Measurements from ENCODE around the gene SRD5A2.

The SRD5A2 gene, protein sequence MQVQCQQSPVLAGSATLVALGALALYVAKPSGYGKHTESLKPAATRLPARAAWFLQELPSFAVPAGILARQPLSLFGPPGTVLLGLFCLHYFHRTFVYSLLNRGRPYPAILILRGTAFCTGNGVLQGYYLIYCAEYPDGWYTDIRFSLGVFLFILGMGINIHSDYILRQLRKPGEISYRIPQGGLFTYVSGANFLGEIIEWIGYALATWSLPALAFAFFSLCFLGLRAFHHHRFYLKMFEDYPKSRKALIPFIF

GRCh38 chr2:31580321-31581117, at the start of gene SRD5A2:
SRD5A2 (minus strand) TSS chr2:31580938; CDS start chr2:31580900, 38 bp downstream.
- TF ChIP-seq, protein P1, sequence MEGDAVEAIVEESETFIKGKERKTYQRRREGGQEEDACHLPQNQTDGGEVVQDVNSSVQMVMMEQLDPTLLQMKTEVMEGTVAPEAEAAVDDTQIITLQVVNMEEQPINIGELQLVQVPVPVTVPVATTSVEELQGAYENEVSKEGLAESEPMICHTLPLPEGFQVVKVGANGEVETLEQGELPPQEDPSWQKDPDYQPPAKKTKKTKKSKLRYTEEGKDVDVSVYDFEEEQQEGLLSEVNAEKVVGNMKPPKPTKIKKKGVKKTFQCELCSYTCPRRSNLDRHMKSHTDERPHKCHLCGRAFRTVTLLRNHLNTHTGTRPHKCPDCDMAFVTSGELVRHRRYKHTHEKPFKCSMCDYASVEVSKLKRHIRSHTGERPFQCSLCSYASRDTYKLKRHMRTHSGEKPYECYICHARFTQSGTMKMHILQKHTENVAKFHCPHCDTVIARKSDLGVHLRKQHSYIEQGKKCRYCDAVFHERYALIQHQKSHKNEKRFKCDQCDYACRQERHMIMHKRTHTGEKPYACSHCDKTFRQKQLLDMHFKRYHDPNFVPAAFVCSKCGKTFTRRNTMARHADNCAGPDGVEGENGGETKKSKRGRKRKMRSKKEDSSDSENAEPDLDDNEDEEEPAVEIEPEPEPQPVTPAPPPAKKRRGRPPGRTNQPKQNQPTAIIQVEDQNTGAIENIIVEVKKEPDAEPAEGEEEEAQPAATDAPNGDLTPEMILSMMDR (IDR thresholded peaks at IDR 0.05; ENCODE audit: control extremely low read depth, extremely low read depth, low read depth, missing control alignments), result no peak
- ChIA-PET CTCF (no interaction called here), POLR2A (no interaction called here)
- DNase-seq (ENCODE audit: extremely low spot score), result no peak

- CTCF ChIA-PET, result no interaction called here
- POLR2A ChIA-PET, result no interaction called here
- DNase-seq (ENCODE audit: extremely low spot score), result no peak
- TF ChIP-seq, protein P1 (IDR thresholded peaks at IDR 0.05; ENCODE audit: control extremely low read depth, extremely low read depth, low read depth, missing control alignments), result no peak
Measured at GRCh38 chr2:31606509-31606908, 25.8 kb upstream of the SRD5A2 start.

- no peak for DNase-seq (ENCODE audit: extremely low spot score)
- CTCF ChIA-PET, result interaction anchor here (1.4 kb wide), 1 partner anchor 10 kb away, joined by 3 read pairs; no protein-coding TSS in a partner anchor
- POLR2A ChIA-PET, result no interaction called here
- TF ChIP-seq, protein P1 (IDR thresholded peaks at IDR 0.05; ENCODE audit: control extremely low read depth, extremely low read depth, low read depth, missing control alignments), result no peak
Measured at GRCh38 chr2:31598694-31599093, 18.0 kb upstream of the SRD5A2 start.

DNA sequence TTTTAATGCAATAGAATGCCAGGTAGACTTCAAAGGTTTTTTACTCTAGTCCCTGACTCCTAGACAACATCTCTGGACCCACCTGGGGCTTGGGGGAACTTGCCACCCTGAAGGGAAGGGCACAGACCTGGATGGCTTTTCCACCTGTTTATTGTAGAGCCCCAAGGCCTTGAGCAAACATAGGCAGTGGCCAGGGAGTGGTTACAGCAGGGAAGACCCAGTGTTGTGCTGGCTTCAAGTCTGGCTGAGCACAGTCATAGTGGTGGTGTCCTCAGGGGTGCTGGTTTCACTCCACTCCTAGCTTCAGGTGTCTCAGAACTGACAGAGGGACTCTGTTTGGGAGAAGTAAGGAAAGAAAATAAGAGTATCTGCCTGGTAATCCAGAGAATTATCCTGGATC, 5.5 kb upstream of the SRD5A2 start:
- CTCF ChIA-PET, result no interaction called here
- TF ChIP-seq, protein P1 (IDR thresholded peaks at IDR 0.05; ENCODE audit: control extremely low read depth, extremely low read depth, low read depth, missing control alignments), result no peak
- POLR2A ChIA-PET, result no interaction called here
- no peak for DNase-seq (ENCODE audit: extremely low spot score)

DNA sequence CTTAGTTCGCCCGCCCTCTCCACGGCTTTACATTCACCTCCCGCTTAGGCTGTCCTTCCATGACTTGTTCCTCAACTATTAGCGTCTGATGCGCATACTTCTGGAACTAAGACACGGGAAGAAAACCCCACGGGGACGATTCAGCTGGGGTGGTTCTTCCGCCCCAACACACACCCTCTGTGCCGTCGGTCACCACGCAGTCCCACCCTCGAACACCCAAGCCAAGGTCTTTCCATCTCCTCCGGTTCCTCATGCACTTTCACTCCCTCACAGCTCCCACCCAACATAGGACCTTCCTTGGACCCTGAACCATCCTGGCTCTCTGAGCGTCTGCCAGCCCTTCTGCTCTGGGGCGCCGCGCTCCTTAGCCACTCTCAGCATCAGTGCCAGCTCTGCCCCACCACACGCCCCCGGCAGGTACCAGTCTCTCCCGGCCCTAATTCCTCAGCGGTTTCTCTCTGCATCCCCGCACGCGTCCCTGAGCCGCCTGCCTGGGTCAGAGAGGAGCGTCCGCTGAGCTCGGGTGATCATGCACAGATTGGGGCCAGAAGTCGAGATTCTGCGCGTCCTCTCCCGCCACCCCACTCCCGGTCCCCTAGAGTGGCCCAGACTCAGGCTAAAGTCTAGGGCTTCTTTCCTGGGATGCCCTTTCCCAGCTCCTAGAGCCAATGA, 522 bp upstream of the SRD5A2 start:
- no peak for DNase-seq (ENCODE audit: extremely low spot score)
- ChIA-PET POLR2A (no interaction called here), CTCF (no interaction called here)
- TF ChIP-seq, protein P1 (IDR thresholded peaks at IDR 0.05; ENCODE audit: control extremely low read depth, extremely low read depth, low read depth, missing control alignments), result no peak

GRCh38 chr2:31579996-31580320, 780 bp downstream of the SRD5A2 start:
- POLR2A ChIA-PET, result no interaction called here
- TF ChIP-seq, protein P1 (IDR thresholded peaks at IDR 0.05; ENCODE audit: control extremely low read depth, extremely low read depth, low read depth, missing control alignments), result no peak
- CTCF ChIA-PET, result no interaction called here
- DNase-seq (ENCODE audit: extremely low spot score), result no peak

Measured in GM10248 (cell line).